ENCODE data around the gene RFC1. TPM values are rescaled to one million over a fixed set of nuclear protein-coding genes. Genes with fewer than 3 reads are reported as not detected.
A peak's percentile ranks its signal among the peaks of the same experiment; 100 is the strongest.
"Not testable (repeated sequence)": the region's sequence is repeated elsewhere in the genome, so short reads cannot be mapped to it uniquely, and the experiment has no call there.

RFC1 gene
- total RNA-seq, 1 donor from 2014 or later, result 36.4 TPM

GRCh38 chr4:39305912-39306677, 60.1 kb downstream of the RFC1 start:
- peak; percentile 68 for DNase-seq (ENCODE audit: low read depth)

GRCh38 chr4:39304651-39305050, 61.5 kb downstream of the RFC1 start:
- DNase-seq (ENCODE audit: low read depth), result no peak

- DNase-seq (ENCODE audit: low read depth), result no peak
Observed at GRCh38 chr4:39303871-39304270, 62.3 kb downstream of the RFC1 start.

- DNase-seq (ENCODE audit: low read depth), result no peak
Observed at GRCh38 chr4:39302901-39303300, 63.3 kb downstream of the RFC1 start.

GRCh38 chr4:39295784-39296183, 70.4 kb downstream of the RFC1 start:
- no peak for DNase-seq (ENCODE audit: low read depth)

- not testable (repeated sequence) for DNase-seq (ENCODE audit: low read depth)
Observed at GRCh38 chr4:39292433-39292832, 73.7 kb downstream of the RFC1 start.

GRCh38 chr4:39291686-39292085, 74.5 kb downstream of the RFC1 start:
- no peak for DNase-seq (ENCODE audit: low read depth)

GRCh38 chr4:39287223-39287622, 78.9 kb downstream of the RFC1 start:
- DNase-seq (ENCODE audit: low read depth), result no peak

- DNase-seq (ENCODE audit: low read depth), result no peak
Observed at GRCh38 chr4:39286263-39286662, 79.9 kb downstream of the RFC1 start.

- no peak for DNase-seq (ENCODE audit: low read depth)
Observed at GRCh38 chr4:39285853-39286252, 80.3 kb downstream of the RFC1 start.

- DNase-seq (ENCODE audit: low read depth), result no peak
Observed at GRCh38 chr4:39285111-39285795, 80.9 kb downstream of the RFC1 start.

- no peak for DNase-seq (ENCODE audit: low read depth)
Observed at GRCh38 chr4:39280770-39281169, 85.4 kb downstream of the RFC1 start.

GRCh38 chr4:39279416-39279815, 86.7 kb downstream of the RFC1 start:
- peak; percentile 69 for DNase-seq (ENCODE audit: low read depth)

- DNase-seq (ENCODE audit: low read depth), result no peak
Observed at GRCh38 chr4:39278476-39278875, 87.7 kb downstream of the RFC1 start.

- DNase-seq (ENCODE audit: low read depth), result not testable (repeated sequence)
Observed at GRCh38 chr4:39277661-39278060, 88.5 kb downstream of the RFC1 start.

- DNase-seq (ENCODE audit: low read depth), result no peak
Observed at GRCh38 chr4:39274503-39274902, 91.7 kb downstream of the RFC1 start.

- no peak for DNase-seq (ENCODE audit: low read depth)
Observed at GRCh38 chr4:39263895-39264294, 102.3 kb downstream of the RFC1 start.

- peak; percentile 6 for DNase-seq (ENCODE audit: low read depth)
Observed at GRCh38 chr4:39259571-39260330, 106.4 kb downstream of the RFC1 start.

- peak; percentile 23 for DNase-seq (ENCODE audit: low read depth)
Observed at GRCh38 chr4:39256436-39256835, 109.7 kb downstream of the RFC1 start.

GRCh38 chr4:39255871-39256270, 110.3 kb downstream of the RFC1 start:
- peak; percentile 49 for DNase-seq (ENCODE audit: low read depth)

GRCh38 chr4:39255266-39255665, 110.9 kb downstream of the RFC1 start:
- DNase-seq (ENCODE audit: low read depth), result peak; percentile 5

- DNase-seq (ENCODE audit: low read depth), result no peak
Observed at GRCh38 chr4:39243462-39243861, 122.7 kb downstream of the RFC1 start.

Data from myocyte (in vitro differentiated cells).